AG04449 (cell line): Measurements from ENCODE around the gene CALCOCO2.

ENCODE experiments used
- CTCF ChIA-PET: fragments of 350-600 bp; formaldehyde crosslinking; extraction: SDS; loops from one replicate; lab custom pipeline; 2021; ENCODE audit warnings: antibody characterized with exemption; lab: Yijun Ruan, JAX
- POLR2A ChIA-PET: fragments of 400-600, 350-600 bp; formaldehyde crosslinking; extraction: SDS; loops from one replicate; lab custom pipeline; 2020; ENCODE audit warnings: antibody characterized with exemption, inconsistent platforms; lab: Yijun Ruan, JAX
- DNase-seq: peaks from one replicate; pipeline ENCODE4 v3.0.0-alpha.2; 2010; ENCODE audit warnings: low read depth, low spot score
- H3K4me3 ChIP-seq: 2 replicates; pipeline ENCODE4 v1.5.1; 2011; ENCODE audit warnings: low read depth, mild to moderate bottlenecking, control low read depth, low read length
- CTCF ChIP-seq: IDR thresholded peaks from one replicate; pipeline ENCODE4 v1.5.1; 2011; ENCODE audit warnings: mild to moderate bottlenecking, moderate library complexity, low read length, control low read depth, inconsistent platforms; ENCODE audit not compliant: insufficient read depth; ENCODE audit errors: missing control alignments

CALCOCO2 gene

GRCh38 chr17:48840441-48840840, 9.6 kb downstream of the CALCOCO2 start:
- no peak overlapping the region for H3K4me3 ChIP-seq
- no peak for TF ChIP-seq CTCF
- ChIA-PET POLR2A (no interaction called here), CTCF (interaction anchor here (0.8 to 2.3 kb wide), 5 partner anchors 9 to 116 kb away, joined by 3 to 9 read pairs (median 5); no protein-coding TSS in a partner anchor)
- DNase-seq = no peak

DNA sequence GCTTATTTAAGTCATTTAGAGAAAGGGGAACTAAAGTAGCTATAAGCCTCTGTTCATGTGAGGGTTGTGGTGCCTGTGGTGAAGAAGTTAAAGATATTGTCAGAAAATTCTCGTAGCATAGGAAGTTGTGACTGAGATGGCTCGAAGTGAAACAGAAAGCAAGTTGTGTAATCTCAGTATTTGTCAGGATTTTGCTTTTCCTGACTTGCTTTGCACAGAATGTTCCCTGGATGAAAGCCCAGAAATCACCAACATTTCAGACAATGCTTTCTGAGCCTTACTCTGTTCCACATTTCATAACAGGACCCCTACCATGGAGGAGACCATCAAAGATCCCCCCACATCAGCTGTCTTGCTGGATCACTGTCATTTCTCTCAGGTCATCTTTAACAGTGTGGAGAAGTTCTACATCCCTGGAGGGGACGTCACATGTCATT, 10.6 kb downstream of the CALCOCO2 start:
- no peak for TF ChIP-seq CTCF
- DNase-seq = peak; percentile 24
- POLR2A ChIA-PET = no interaction called here
- CTCF ChIA-PET = interaction anchor here (0.7 to 2.1 kb wide), 8 partner anchors 10 to 163 kb away, joined by 3 to 6 read pairs (median 4); no protein-coding TSS in a partner anchor
- no peak overlapping the region; the same call in 1 of the 2 replicates for H3K4me3 ChIP-seq

DNA sequence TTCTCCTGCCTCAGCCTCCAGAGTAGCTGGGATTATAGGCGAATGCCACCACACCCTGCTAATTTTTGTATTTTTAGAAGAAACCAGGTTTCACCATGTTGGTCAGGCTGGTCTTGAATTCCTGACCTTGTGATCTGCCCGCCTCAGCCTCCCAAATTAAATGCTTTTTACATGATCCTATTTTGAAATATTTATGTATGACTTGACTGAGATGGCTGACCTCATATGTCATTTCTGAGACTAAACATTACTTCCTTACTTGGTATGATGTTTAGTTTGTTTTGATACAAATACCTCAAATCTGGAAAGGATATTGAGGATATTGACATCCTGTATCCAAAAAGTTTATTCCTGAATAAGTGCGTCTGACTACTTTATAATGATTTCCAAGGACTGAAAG, 11.9 kb downstream of the CALCOCO2 start:
- ChIA-PET POLR2A (interaction anchor here (0.7 kb wide), 1 partner anchor 179 kb away, joined by 3 read pairs; no protein-coding TSS in a partner anchor), CTCF (interaction anchor here (0.7 to 3.2 kb wide), 9 partner anchors 17 to 193 kb away, joined by 3 to 16 read pairs (median 4); no protein-coding TSS in a partner anchor)
- TF ChIP-seq CTCF = no peak
- no peak overlapping the region for H3K4me3 ChIP-seq
- DNase-seq = no peak

DNA sequence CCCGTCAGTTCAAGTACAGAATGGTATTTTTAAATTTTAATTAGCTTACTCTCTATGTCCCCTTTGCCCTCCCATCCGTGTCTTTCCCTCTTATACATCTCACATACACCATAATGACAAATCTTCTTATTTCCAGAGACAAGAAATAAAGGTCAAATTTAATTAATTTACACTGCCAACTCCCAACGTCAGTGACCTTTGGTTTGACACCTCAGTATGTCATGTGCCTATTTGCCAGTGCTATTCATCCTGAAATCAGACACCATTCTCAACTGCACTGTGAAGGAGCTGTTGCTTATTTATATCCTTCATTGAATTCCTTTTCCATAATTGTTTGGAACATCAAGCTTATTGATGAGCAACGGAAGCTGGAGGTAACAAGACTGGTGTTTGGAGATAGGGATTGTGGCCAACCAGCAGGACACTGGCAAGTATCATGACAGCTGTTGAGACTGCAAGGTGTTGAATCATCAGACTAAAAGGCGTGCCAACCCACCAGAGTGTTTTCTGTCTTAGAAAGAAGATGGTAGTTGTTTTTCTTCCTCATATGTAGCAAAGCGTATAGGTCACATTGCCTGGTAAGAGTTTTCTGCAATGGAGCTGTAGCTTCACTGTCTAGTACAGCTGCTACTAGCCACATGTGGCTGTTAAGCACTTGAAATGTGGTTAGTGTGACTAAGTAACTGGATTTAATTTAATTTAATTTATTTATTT, 12.5 kb downstream of the CALCOCO2 start:
- ChIA-PET POLR2A (interaction anchor here (0.7 kb wide), 1 partner anchor 180 kb away, joined by 3 read pairs; no protein-coding TSS in a partner anchor), CTCF (interaction anchor here (1.0 to 3.2 kb wide), 8 partner anchors 17 to 193 kb away, joined by 3 to 16 read pairs (median 4); no protein-coding TSS in a partner anchor)
- TF ChIP-seq CTCF = no peak
- DNase-seq = no peak
- no peak overlapping the region for H3K4me3 ChIP-seq

DNA sequence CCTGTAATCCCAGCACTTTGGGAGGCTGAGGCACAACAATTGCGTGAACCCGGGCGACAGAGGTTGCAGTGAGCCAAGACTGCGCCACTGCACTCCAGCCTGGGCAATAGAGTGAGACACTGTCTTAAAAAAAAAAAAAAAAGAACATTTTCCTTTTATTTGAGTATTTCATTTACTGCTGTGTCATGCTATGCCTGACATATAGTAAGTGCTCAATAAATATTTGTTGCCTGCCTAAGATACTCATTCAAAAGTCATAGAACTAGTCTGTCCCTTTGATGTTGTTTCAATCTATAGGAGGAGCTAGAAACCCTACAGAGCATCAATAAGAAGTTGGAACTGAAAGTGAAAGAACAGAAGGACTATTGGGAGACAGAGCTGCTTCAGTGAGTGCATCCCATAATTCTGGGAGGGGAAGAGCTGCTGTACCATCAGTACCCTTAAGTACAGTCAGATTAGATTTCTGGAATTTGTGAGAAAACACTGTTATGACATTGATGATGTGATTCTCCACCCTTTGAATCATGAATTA, 20.0 kb downstream of the CALCOCO2 start:
- H3K4me3 ChIP-seq = no peak overlapping the region
- ChIA-PET POLR2A (no interaction called here), CTCF (interaction anchor here (0.7 to 6.9 kb wide), 7 partner anchors 10 to 172 kb away, joined by 3 to 37 read pairs (median 5); no protein-coding TSS in a partner anchor)
- no peak for TF ChIP-seq CTCF
- DNase-seq = no peak

DNA sequence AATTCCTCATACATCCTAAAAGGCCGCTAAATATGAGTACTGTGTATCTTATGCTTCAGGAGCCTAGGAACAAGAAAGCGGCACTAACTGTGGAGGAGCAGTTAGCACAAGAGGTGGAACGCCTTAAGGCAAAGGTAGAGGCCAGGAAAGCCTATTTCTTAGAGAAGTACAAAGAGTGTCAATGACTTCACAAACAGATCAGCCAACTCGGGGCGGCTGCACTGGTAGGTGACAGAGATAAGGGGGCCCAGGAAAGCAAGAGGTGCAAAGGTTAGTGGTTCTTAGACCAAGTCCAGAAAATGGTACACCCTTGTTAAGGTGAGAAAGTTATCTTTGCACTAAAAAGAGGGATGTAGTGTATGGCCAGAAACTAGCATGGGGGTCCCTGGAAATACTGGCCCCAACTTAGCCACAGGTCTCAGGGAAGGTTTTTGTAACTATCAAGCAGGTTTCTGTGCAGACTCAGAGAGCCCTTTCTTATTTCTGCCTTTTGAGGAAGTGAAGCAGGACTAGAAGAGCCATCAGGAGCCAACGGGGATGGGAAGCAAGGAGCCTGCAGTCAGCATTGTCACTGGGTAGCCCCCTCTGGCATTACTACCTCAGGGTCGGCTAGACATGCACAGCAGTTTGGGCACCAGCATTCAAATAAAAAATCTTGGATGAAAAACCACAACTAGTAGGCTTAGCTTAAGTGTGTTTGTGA, 24.1 kb downstream of the CALCOCO2 start:
- no peak for DNase-seq
- no peak overlapping the region for H3K4me3 ChIP-seq
- POLR2A ChIA-PET = no interaction called here
- CTCF ChIA-PET = interaction anchor here (1.5 kb wide), 1 partner anchor 16 kb away, joined by 4 read pairs; no protein-coding TSS in a partner anchor
- TF ChIP-seq CTCF = no peak
